ENCODE data around the gene OAS2. TPM values are rescaled to one million over a fixed set of nuclear protein-coding genes. Genes with fewer than 3 reads are reported as not detected.

Gene OAS2
- total RNA-seq, 1 donor from 2014 or later, result not detected

DNA sequence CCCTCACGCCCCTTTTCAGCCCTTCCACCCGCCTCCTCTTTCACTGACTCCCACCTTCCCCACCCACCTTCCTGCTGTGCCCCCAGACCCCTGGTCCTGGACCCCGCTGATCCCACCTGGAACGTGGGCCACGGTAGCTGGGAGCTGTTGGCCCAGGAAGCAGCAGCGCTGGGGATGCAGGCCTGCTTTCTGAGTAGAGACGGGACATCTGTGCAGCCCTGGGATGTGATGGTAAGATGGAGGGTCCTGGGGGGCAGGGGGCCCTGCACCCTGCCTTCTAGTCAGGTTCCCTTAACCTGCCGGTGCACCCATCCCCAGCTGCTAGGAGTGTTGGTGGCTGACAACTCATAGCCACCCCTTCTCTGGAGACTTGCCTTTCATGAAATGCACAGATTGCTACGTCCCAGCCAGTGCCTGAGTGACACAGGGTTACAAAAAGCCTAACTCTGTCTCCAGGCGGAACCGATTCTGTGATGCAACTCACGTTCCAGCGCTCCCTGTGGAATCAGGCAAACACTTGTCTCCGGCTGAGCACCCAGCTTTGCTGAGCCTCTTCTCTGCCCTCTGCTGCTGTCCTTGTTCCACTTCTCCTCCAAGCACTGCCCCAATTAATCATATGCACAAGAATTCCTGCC lies 15.0 kb upstream of the OAS2 start:
- H3K4me3 Mint-ChIP-seq (ENCODE audit: unreplicated experiment), result no peak overlapping the region
- H3K4me1 Mint-ChIP-seq (ENCODE audit: low read depth, unreplicated experiment), result no peaks in the 10 kb centered on the region
- peaks cover 1% of the 10 kb centered on the region for H3K9me3 Mint-ChIP-seq (ENCODE audit: unreplicated experiment)
- H3K27ac Mint-ChIP-seq (ENCODE audit: unreplicated experiment), result no peak overlapping the region
- DNase-seq, result no peak
- TF ChIP-seq, protein P1, sequence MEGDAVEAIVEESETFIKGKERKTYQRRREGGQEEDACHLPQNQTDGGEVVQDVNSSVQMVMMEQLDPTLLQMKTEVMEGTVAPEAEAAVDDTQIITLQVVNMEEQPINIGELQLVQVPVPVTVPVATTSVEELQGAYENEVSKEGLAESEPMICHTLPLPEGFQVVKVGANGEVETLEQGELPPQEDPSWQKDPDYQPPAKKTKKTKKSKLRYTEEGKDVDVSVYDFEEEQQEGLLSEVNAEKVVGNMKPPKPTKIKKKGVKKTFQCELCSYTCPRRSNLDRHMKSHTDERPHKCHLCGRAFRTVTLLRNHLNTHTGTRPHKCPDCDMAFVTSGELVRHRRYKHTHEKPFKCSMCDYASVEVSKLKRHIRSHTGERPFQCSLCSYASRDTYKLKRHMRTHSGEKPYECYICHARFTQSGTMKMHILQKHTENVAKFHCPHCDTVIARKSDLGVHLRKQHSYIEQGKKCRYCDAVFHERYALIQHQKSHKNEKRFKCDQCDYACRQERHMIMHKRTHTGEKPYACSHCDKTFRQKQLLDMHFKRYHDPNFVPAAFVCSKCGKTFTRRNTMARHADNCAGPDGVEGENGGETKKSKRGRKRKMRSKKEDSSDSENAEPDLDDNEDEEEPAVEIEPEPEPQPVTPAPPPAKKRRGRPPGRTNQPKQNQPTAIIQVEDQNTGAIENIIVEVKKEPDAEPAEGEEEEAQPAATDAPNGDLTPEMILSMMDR (IDR thresholded peaks at IDR 0.05; ENCODE audit: partially characterized antibody, unreplicated experiment), result no peak
- H3K27me3 Mint-ChIP-seq (ENCODE audit: unreplicated experiment), result peaks cover 2% of the 10 kb centered on the region
- H3K36me3 Mint-ChIP-seq (ENCODE audit: unreplicated experiment), result peaks cover 19% of the 10 kb centered on the region

DNA sequence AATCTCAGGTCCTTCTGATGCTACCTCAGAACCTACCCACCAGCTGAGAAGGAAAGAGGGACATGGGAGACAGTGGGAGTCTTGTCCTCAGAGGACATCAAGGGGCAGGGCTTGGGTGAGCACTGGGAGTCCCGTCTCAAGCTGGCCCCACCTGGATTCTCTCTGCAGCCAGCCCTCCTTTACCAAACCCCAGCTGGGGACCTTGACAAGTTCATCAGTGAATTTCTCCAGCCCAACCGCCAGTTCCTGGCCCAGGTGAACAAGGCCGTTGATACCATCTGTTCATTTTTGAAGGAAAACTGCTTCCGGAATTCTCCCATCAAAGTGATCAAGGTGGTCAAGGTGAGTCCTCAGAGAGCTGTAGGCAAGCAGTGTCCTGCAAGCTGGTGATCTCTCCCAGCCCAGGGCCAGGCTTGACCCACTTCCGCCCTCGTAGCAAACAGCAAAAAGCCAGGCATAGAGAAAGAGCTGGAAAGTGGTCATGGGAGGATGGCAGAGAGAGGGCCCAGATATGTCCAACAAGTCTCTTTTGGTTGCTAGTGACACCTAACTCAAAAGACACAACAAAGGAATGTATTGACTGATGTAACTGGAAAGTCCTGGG lies 14.2 kb upstream of the OAS2 start:
- no peak for DNase-seq
- no peak overlapping the region for H3K27ac Mint-ChIP-seq (ENCODE audit: unreplicated experiment)
- H3K9me3 Mint-ChIP-seq (ENCODE audit: unreplicated experiment), result peaks cover 1% of the 10 kb centered on the region
- H3K27me3 Mint-ChIP-seq (ENCODE audit: unreplicated experiment), result peaks cover 2% of the 10 kb centered on the region
- no peak overlapping the region for H3K4me3 Mint-ChIP-seq (ENCODE audit: unreplicated experiment)
- no peaks in the 10 kb centered on the region for H3K4me1 Mint-ChIP-seq (ENCODE audit: low read depth, unreplicated experiment)
- H3K36me3 Mint-ChIP-seq (ENCODE audit: unreplicated experiment), result peaks cover 19% of the 10 kb centered on the region
- TF ChIP-seq, protein P1 (IDR thresholded peaks at IDR 0.05; ENCODE audit: partially characterized antibody, unreplicated experiment), result no peak

DNA sequence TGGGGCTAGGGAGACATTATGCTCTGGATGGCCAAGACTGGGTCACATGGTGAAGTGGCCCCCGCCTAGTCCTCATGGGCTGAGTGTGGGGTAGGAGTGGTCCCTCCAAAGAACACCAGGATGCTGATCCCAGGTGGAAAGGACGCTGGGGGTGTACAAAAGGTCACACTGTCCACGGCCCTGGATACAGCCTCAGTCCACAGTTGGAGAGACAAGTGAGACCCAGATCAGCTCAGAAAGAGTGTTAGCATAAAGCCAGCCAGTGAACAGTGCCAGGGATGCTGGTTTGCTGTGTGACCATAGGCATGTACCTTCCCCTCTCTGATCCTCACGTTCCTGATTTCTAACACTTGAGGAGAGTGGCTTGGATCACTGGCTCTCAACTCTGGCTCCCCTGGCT lies 13.4 kb upstream of the OAS2 start:
- Mint-ChIP-seq H3K27ac (ENCODE audit: unreplicated experiment) (no peak overlapping the region), H3K4me1 (ENCODE audit: low read depth, unreplicated experiment) (no peaks in the 10 kb centered on the region), H3K4me3 (ENCODE audit: unreplicated experiment) (no peak overlapping the region), H3K36me3 (ENCODE audit: unreplicated experiment) (peaks cover 12% of the 10 kb centered on the region), H3K27me3 (ENCODE audit: unreplicated experiment) (peaks cover 2% of the 10 kb centered on the region), H3K9me3 (ENCODE audit: unreplicated experiment) (peaks cover 1% of the 10 kb centered on the region)
- DNase-seq, result no peak
- TF ChIP-seq, protein P1 (IDR thresholded peaks at IDR 0.05; ENCODE audit: partially characterized antibody, unreplicated experiment), result no peak

DNA sequence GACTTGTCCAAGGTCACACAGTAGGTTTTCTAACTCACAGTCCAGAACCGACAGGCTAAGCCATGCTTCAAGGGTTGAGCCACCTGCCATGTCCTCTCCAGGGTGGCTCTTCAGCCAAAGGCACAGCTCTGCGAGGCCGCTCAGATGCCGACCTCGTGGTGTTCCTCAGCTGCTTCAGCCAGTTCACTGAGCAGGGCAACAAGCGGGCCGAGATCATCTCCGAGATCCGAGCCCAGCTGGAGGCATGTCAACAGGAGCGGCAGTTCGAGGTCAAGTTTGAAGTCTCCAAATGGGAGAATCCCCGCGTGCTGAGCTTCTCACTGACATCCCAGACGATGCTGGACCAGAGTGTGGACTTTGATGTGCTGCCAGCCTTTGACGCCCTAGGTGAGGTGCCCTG lies 12.7 kb upstream of the OAS2 start:
- Mint-ChIP-seq H3K27ac (ENCODE audit: unreplicated experiment) (no peak overlapping the region), H3K9me3 (ENCODE audit: unreplicated experiment) (peaks cover 1% of the 10 kb centered on the region), H3K36me3 (ENCODE audit: unreplicated experiment) (peaks cover 10% of the 10 kb centered on the region), H3K27me3 (ENCODE audit: unreplicated experiment) (peaks cover 2% of the 10 kb centered on the region), H3K4me1 (ENCODE audit: low read depth, unreplicated experiment) (no peaks in the 10 kb centered on the region), H3K4me3 (ENCODE audit: unreplicated experiment) (no peak overlapping the region)
- TF ChIP-seq, protein P1 (IDR thresholded peaks at IDR 0.05; ENCODE audit: partially characterized antibody, unreplicated experiment), result no peak
- no peak for DNase-seq

DNA sequence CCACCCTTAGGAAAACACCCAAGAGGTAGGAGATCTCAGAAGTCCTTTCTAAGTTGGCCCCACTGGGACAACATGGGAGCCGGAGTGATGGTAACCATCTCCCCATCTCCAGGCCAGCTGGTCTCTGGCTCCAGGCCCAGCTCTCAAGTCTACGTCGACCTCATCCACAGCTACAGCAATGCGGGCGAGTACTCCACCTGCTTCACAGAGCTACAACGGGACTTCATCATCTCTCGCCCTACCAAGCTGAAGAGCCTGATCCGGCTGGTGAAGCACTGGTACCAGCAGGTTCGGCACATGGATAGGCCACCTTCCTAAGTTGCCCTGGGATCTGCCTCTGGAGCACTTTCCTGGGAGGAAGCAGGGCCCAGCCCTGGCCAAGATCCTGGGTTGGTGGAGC lies 11.0 kb upstream of the OAS2 start:
- TF ChIP-seq, protein P1 (IDR thresholded peaks at IDR 0.05; ENCODE audit: partially characterized antibody, unreplicated experiment), result no peak
- Mint-ChIP-seq H3K4me3 (ENCODE audit: unreplicated experiment) (no peak overlapping the region), H3K27me3 (ENCODE audit: unreplicated experiment) (peaks cover 2% of the 10 kb centered on the region), H3K4me1 (ENCODE audit: low read depth, unreplicated experiment) (no peaks in the 10 kb centered on the region), H3K9me3 (ENCODE audit: unreplicated experiment) (no peaks in the 10 kb centered on the region), H3K27ac (ENCODE audit: unreplicated experiment) (no peak overlapping the region), H3K36me3 (ENCODE audit: unreplicated experiment) (peaks cover 10% of the 10 kb centered on the region)
- DNase-seq, result no peak

All from glutamatergic neuron (in vitro differentiated cells).